ENCODE results near the gene TFEB. TPM values are rescaled to one million over a fixed set of nuclear protein-coding genes. Genes with fewer than 3 reads are reported as not detected.

The TFEB gene
- total and polyA plus RNA-seq, 2 donors (not counting 1 experiment from before 2014, with no cell fraction given), result 1.9 to 7.6 TPM

DNA sequence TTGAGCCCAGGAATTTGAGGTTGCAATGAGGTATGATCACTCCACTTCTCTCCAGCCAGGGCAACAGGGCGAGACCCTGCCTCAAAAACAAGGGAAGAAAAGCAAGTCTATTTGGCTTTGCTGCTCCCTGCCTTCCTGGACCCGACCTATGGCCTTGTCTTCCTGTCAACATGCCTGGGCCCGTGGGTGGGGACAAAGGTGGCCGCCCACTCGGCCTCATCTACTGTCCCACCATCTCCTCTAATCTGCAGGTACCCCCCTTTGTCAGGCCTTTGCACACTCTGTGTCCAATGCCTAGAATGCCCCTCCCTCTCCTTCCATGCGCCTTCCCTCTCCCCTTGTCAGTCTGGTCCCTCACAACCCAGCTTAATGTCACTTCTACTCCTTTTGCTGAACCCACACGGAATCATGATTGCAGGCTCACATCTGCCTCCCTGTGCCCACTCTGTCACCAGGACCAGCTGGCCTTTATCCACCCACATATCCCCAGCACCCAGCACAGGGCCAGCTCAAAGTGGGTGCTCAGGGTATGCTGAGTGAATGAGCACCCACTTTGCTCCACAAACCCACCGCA is 56.8 kb downstream of the TFEB start:
- Histone ChIP-seq H4K20me1 (ENCODE audit: control insufficient read depth, extremely low read depth, insufficient read depth, low read length) (no peaks in the 10 kb centered on the region), H3K4me2 (ENCODE audit: extremely low read depth, insufficient read depth, low read length) (no peak overlapping the region), H3K9ac (ENCODE audit: insufficient read depth, low read length) (no peak overlapping the region), H3K4me3 (replicated peaks in 1 of 4; ENCODE audit: control extremely low read depth in 1 of 4, insufficient read depth in 1 of 4, low read depth in 3 of 4, low read length in 4 of 4) (no peak overlapping the region), H2AFZ (ENCODE audit: low read length) (no peak overlapping the region), H3K36me3 (ENCODE audit: control insufficient read depth, insufficient read depth, low read length) (no peaks in the 10 kb centered on the region), H3K4me1 (ENCODE audit: control insufficient read depth, extremely low read depth, insufficient read depth, low read length) (peaks cover 2% of the 10 kb centered on the region), H3K27me3 (ENCODE audit: control insufficient read depth, insufficient read depth, low read length) (peaks cover 4% of the 10 kb centered on the region), H3K9me3 (ENCODE audit: control insufficient read depth, insufficient read depth, low read depth, low read length) (no peaks in the 10 kb centered on the region), H3K79me2 (ENCODE audit: control insufficient read depth, insufficient read depth, low read length) (no peaks in the 10 kb centered on the region), H3K27ac (ENCODE audit: insufficient read depth, low read length) (no peak overlapping the region)
- DNase-seq (ENCODE audit: low read depth in 2 of 2), result no peak
- no peak for TF ChIP-seq EZH2 (IDR thresholded peaks at IDR 0.05; ENCODE audit: low read length, missing control alignments)
- TF ChIP-seq, protein P1, sequence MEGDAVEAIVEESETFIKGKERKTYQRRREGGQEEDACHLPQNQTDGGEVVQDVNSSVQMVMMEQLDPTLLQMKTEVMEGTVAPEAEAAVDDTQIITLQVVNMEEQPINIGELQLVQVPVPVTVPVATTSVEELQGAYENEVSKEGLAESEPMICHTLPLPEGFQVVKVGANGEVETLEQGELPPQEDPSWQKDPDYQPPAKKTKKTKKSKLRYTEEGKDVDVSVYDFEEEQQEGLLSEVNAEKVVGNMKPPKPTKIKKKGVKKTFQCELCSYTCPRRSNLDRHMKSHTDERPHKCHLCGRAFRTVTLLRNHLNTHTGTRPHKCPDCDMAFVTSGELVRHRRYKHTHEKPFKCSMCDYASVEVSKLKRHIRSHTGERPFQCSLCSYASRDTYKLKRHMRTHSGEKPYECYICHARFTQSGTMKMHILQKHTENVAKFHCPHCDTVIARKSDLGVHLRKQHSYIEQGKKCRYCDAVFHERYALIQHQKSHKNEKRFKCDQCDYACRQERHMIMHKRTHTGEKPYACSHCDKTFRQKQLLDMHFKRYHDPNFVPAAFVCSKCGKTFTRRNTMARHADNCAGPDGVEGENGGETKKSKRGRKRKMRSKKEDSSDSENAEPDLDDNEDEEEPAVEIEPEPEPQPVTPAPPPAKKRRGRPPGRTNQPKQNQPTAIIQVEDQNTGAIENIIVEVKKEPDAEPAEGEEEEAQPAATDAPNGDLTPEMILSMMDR (conservative IDR thresholded peaks at IDR 0.05 in 1 of 2, IDR thresholded peaks at IDR 0.05 in 1 of 2; ENCODE audit: low read depth in 1 of 2, low read length in 2 of 2), result no peak

DNA sequence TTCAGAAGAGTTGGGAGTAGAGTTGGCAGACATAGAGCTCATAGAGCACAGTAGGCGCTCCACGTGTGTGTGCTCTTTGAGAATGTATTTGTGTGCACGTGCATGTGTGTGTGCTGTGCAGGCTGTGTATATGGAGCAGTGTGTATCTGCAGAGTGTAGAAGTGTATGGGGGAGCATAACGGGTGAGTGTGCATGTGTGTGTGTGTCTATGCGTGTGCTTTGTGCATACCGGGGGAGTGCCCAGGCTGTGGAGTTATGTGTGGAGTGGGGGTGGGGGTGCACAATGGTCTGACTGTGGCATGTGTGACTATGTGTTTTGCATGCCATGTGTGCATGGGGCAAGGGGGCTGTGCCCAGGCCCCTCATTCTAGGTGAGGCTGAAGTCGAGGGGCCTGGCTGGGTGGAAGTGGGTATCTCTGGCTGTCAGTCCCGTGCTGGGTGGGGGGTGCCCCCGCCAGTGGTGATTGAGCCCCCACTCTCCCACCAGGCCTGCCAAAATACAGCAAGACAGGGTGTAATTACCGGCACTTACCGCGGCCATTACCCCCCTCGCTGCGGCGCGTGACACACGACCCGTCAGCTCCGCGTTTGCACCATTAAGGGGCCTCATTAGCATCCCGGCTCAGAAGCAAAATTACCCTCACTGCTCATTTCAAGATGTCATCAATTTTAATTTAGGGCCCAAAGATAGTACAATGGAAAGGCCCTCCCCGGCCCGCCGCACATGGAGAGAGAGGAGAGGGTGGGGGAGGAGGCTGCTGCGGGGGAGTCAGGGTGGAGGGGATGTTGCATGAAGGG is 58.1 kb downstream of the TFEB start:
- Histone ChIP-seq H3K4me1 (ENCODE audit: control insufficient read depth, extremely low read depth, insufficient read depth, low read length) (peaks cover 2% of the 10 kb centered on the region), H3K27me3 (ENCODE audit: control insufficient read depth, insufficient read depth, low read length) (peaks cover 4% of the 10 kb centered on the region), H4K20me1 (ENCODE audit: control insufficient read depth, extremely low read depth, insufficient read depth, low read length) (no peaks in the 10 kb centered on the region), H3K9me3 (ENCODE audit: control insufficient read depth, insufficient read depth, low read depth, low read length) (no peaks in the 10 kb centered on the region), H3K36me3 (ENCODE audit: control insufficient read depth, insufficient read depth, low read length) (no peaks in the 10 kb centered on the region), H3K79me2 (ENCODE audit: control insufficient read depth, insufficient read depth, low read length) (no peaks in the 10 kb centered on the region), H2AFZ (ENCODE audit: low read length) (no peak overlapping the region), H3K4me2 (ENCODE audit: extremely low read depth, insufficient read depth, low read length) (no peak overlapping the region), H3K9ac (ENCODE audit: insufficient read depth, low read length) (no peak overlapping the region), H3K4me3 (replicated peaks in 1 of 4; ENCODE audit: control extremely low read depth in 1 of 4, insufficient read depth in 1 of 4, low read depth in 3 of 4, low read length in 4 of 4) (no peak overlapping the region), H3K27ac (ENCODE audit: insufficient read depth, low read length) (no peak overlapping the region)
- DNase-seq (ENCODE audit: low read depth in 2 of 2), result no peak
- TF ChIP-seq EZH2 (IDR thresholded peaks at IDR 0.05; ENCODE audit: low read length, missing control alignments), result no peak
- TF ChIP-seq, protein P1 (conservative IDR thresholded peaks at IDR 0.05 in 1 of 2, IDR thresholded peaks at IDR 0.05 in 1 of 2; ENCODE audit: low read depth in 1 of 2, low read length in 2 of 2), result no peak

DNA sequence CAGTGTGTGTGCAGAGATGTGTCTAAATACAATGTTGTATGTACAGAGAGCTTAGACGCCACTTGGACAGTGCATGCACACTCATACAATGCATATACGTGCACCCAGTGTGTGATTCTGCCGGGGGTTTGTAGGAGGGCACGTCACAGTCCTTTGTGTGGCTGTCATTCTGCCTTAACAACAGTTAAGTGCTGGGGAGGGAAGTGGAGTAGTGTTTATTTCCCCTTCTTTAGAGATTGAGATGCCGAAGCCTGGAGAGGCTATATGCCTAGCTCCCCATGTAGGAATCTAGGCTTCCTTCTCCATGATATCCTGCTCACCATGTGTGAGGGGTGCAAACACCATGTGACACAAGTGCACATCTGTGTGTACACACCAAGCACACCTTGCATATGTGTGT is 59.0 kb downstream of the TFEB start:
- H3K27ac ChIP-seq (ENCODE audit: insufficient read depth, low read length), result no peak overlapping the region
- no peaks in the 10 kb centered on the region for H3K9me3 ChIP-seq (ENCODE audit: control insufficient read depth, insufficient read depth, low read depth, low read length)
- H3K4me2 ChIP-seq (ENCODE audit: extremely low read depth, insufficient read depth, low read length), result no peak overlapping the region
- TF ChIP-seq EZH2 (IDR thresholded peaks at IDR 0.05; ENCODE audit: low read length, missing control alignments), result no peak
- TF ChIP-seq, protein P1 (conservative IDR thresholded peaks at IDR 0.05 in 1 of 2, IDR thresholded peaks at IDR 0.05 in 1 of 2; ENCODE audit: low read depth in 1 of 2, low read length in 2 of 2), result no peak
- H3K36me3 ChIP-seq (ENCODE audit: control insufficient read depth, insufficient read depth, low read length), result no peaks in the 10 kb centered on the region
- H3K9ac ChIP-seq (ENCODE audit: insufficient read depth, low read length), result no peak overlapping the region
- no peaks in the 10 kb centered on the region for H3K4me1 ChIP-seq (ENCODE audit: control insufficient read depth, extremely low read depth, insufficient read depth, low read length)
- H3K79me2 ChIP-seq (ENCODE audit: control insufficient read depth, insufficient read depth, low read length), result no peaks in the 10 kb centered on the region
- H3K27me3 ChIP-seq (ENCODE audit: control insufficient read depth, insufficient read depth, low read length), result peaks cover 4% of the 10 kb centered on the region
- DNase-seq (ENCODE audit: low read depth in 2 of 2), result no peak
- no peak overlapping the region for H3K4me3 ChIP-seq (replicated peaks in 1 of 4; ENCODE audit: control extremely low read depth in 1 of 4, insufficient read depth in 1 of 4, low read depth in 3 of 4, low read length in 4 of 4)
- no peak overlapping the region for H2AFZ ChIP-seq (ENCODE audit: low read length)
- H4K20me1 ChIP-seq (ENCODE audit: control insufficient read depth, extremely low read depth, insufficient read depth, low read length), result no peaks in the 10 kb centered on the region
